ENCODE data around the gene AHDC1.

Gene AHDC1

DNA sequence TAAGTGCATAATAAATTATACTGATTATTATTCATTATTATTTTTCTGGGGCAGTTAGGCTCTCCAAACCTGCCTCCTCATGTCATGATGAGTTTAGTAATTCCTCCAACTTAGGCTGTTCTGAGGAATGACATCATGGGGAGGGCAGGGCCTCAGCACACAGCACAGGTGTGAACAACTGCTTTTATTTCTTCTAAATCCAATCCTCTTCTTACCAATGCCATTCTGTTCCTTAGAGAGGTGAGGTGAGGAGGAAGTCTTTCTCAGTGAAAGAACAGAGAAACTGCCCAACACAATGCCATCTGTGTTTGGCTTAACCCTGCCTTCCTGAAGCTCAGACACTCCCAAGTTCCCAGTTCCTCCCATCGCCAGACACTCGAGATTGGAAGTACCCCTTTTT, 68.6 kb downstream of the AHDC1 start:
- DNase-seq (ENCODE audit: low spot score) = no peak

DNA sequence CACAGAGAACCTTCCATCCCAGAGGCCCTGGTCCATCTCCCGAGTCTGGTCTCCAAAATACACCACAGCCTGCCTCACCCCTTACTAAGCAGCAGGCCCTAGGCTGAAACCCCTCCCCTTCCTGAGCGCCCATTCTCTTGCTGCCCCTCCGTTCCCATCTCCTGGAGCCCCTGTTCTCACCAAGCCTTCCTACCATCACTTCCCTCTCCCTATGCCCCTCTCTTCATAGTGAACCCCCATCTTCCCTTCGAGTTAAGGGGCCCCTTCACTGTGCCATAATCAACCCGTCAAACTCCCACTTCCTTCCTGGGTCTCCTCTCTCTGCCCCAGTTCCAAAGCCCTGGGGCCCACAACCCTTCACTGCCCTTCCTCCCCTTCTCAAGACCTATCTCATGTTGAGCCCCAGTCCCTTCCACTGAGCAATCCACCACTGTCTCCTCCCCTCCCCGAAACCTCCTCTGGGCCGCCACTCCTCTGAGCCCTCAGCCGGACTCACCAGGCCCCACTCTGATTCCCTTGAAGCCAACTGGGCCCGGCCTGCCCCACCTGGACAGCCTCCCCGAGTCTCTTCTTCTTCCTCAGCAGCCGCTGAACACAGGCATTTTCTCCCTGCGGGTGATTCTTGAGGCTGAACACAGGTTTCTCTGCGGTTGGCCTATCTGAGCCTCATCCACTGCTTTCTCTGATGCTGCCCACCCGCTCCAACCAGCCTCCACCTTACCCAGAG, 71.8 kb downstream of the AHDC1 start:
- no peak for DNase-seq (ENCODE audit: low spot score)

DNA sequence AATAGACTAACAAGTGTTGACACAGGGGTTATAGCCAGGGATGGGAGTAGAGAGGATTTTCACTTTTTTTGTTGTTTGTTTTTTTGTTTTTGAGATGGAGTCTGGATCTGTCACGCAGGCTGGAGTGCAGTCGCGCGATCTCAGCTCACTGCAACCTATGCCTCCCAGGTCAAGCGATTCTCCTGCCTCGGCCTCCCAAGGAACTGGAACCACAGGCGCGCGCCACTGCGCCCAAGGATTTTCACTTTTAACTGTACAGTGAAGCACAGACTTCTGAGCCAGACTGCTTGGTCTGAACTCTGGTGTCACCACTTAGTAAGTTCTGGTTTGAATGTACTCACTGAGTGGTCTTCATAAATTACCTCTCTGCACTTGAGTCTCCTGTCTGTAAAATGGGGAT, 73.8 kb downstream of the AHDC1 start:
- DNase-seq (ENCODE audit: low spot score) = no peak

DNA sequence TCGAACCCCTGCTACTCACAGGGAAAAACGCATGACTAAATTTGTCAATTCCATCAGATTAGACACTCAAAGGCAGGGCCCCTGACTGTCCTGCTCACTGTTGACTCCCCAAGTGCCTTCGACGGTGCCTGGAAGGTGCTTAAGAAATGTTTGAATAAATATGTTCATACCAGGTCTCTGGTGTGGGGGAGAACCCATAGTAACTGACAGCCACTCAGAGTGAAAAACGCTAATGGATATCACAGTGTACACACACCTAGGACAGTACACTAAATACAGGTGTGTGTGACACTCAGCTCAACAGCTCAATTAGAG, 74.3 kb downstream of the AHDC1 start:
- no peak for DNase-seq (ENCODE audit: low spot score)

DNA sequence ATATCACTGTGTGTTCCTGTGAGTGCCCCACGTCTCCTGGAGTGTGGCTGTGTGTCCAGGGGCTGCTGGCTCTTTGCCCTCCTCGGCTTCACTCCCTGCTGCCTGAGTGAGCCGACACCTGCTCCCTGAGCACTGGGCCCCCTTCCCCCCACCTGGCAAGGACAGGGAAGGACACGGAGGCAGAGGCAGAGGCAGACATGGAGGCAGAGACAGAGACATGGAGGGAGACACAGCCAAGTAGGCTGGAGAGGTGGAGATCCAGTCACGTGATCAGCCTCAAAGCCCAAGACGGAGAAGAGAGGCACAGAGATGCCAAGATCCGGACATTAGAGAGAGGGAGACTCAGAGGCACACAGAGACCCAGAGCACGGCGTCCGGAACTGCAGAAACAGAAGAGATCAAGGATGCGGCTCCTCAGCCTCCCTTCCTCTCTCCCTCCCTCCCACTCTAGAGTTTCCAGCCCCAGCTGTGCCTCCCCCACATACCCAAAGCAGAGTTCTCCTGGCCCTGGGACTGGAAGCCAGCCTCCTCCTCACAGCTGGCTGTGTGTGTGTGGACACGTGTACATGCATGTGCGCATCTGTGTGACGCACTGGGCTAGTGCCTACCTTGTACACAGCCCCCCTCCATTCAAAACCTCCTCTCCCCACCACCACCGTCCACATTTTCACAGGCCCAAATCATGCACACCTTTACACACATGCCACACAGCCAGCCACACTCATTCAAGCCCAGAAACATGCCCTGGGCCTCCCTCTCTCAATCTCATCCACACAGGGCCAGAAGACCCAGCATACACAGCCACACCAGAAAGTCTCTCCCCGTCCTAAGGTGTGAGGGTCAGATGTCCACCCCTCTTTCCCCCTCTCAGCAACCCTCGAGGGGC, 74.9 kb downstream of the AHDC1 start:
- DNase-seq (ENCODE audit: low spot score) = no peak

DNA sequence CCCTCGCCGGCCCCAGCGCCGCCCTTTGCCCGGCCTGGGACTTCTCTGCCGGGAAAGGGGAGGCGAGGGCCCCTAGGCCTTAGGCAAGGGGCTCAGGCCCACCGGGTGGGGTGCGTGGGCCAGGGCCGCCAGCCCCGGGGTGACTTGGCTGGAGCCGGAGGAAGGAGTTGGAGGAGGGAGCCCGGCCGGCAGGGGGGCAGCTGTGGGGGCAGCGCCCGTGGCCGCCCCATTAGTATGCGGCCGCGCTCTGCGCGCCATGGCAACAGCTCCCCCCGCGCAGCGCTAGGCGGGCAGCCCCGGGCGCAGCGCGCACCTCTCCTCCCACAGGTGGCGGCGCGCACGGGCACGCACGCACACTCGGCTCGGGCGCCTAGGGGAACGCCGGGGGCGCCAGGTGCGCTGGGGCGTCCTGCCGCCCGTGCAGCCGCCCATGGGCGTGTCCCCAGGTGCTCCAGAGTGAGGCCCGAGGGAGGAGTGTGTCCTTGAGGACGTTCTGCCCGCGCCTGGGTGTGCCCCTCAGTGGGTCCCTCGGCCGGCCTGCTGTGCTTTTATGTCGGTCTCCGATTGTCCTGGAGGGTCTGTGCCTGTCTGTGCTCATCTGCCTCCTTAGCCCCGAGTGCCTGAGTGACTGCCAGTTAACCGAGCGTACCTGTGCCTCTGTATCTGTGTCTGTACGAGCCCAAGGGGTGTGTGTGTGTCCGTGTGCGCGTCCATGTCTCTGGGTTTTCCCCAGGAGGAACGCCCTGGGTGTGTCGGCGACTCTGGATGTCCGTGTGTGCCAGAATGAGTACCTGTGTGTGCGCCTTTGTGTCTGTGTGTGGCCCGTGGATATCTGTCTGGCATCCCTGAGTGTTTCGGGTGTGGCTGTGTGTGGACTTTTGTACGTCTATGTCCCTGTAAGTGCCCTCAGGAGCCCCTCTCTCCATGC, 75.8 kb downstream of the AHDC1 start:
- DNase-seq (ENCODE audit: low spot score) = no peak

DNA sequence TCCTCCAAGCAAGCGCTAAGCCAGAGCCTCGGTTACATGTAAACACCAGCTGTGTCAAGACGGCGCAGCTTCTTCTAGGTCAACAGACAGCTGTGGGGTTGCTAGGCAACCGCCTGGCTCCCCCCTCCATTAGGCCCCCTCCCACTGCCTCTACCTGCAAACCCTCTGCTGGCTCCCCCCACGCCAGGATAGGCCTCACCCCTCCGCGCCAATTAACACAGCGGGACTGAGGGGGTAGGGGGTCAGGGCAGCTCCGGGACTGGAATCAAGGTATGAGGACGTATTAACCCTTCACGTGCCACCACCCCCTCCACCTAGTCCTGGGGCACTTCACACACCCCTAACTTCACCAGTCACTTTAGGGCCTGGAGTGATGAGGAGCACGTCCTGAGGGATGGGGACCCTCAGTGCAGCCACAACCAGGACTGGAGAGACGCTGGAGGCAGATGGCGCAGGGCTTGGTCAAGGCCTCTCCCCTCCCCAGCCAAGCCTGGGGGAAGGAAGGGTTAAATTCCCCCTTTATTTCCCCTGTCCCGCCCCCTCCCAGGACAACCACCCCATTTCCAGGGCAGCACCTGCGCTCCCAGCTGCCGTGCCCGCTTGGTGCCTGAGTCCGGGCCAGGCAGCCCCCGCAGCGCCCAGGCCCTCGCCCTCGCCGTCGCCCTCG, 76.6 kb downstream of the AHDC1 start:
- DNase-seq (ENCODE audit: low spot score) = no peak

DNA sequence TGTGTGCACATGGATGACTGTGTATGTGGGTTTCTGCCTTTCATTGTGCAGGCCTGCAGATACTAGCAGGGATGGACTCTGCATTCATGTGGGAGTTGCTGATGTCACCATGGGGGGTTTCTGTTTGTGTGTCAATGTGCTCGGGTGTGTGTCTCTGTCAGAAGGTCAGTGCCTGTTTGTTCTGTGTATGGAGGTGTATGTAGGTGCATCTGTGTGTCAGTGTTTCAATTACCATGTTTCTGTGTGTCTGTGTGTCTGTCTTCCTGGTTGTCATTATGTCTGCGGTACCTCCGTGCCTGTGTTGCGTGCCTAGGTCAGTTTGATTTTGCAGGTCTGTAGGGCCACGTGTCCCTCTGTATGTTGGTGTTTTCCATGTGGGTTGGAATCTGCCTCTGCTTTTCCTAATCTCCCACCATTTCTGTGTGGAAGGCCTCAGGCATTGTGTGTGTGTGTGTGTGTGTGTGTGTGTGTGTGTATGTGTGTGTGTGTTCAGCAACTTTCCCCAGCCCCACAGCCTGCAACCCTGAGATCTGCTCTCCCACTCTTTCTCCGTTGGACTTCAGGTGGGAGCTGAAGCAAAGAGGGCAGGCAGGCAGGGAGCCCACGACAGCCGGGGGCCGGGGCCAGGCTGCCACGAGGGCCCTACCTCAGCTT, 77.2 kb downstream of the AHDC1 start:
- DNase-seq (ENCODE audit: low spot score) = no peak

DNA sequence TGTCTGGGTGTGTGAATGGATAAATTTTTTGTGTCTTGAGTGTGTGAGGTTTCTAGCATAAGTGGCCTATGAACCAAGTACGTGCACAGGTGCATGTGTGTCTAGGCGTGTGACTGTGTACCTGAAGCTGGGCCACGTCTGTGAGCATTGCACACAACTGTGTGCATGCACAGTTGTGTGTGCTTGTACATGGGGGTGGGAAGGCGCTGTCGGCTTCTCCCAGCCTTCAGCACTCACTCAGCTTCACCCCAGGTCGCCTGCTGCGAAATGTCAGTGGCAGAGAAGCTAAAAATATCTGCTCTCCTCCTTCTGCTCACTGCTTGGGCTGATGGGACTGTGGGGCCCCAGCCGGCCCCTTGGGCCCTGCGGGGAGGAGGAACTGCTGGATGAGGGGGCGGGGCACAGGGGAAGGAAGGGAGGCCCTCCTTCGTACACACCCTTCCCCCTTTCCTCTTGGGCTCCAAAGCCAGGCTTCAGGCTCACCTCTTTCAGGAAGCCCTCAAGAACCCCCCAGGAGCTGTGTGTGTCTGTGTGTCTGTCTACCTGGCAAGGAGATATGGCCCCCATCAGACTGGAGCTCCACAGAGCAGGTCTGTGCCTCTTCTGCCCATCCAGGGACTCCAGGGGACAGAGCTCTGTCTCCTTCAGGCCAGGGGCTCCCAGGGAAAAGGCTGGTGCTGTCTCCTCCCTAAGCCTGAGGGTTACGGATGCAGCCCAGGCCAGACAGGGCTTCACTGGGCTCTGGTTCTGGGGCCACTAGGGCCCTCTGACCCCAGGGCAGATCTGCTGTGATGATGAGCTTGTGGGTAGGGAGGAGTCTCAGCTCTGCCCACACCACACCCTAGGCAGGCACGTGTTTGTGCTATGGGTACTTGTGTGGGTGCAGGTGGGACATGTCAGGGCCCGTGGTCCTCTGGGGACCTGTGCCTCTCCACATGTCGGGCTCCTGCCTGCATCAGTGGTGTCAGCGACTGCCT, 78.4 kb downstream of the AHDC1 start:
- DNase-seq (ENCODE audit: low spot score) = no peak

DNA sequence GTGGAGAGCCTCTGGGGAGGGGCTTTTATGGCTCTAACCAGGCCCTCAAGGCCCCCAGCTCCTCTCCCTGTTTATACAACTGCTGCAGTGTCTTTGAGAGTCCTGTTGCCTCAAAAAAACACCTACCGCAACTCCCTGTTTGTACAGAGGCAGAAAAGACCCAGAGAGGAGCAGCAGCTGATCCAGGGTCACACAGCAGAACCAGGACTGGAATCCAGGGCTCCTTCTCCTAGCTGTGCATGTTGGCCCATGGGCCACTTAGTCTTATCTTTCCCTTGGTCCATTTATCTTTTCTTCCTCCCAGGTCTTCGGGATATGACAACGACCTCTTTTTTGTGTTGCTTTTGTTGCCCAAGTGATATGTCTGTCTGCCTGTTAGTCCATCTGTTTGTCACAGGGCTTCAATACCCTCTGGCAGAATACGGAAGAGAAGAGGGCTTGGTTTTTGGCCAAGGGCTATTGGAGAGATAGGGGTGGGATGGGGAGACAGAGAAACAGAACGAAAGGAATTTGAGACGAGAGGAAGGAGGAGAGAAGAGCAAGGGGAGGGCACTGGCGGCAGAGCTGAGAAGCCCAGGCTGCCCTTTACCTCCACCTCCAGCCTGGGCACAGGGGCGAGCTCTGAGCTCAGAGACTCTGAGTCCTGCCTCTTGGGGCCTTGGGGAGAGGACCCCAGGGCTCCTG, 80.5 kb downstream of the AHDC1 start:
- no peak for DNase-seq (ENCODE audit: low spot score)

DNA sequence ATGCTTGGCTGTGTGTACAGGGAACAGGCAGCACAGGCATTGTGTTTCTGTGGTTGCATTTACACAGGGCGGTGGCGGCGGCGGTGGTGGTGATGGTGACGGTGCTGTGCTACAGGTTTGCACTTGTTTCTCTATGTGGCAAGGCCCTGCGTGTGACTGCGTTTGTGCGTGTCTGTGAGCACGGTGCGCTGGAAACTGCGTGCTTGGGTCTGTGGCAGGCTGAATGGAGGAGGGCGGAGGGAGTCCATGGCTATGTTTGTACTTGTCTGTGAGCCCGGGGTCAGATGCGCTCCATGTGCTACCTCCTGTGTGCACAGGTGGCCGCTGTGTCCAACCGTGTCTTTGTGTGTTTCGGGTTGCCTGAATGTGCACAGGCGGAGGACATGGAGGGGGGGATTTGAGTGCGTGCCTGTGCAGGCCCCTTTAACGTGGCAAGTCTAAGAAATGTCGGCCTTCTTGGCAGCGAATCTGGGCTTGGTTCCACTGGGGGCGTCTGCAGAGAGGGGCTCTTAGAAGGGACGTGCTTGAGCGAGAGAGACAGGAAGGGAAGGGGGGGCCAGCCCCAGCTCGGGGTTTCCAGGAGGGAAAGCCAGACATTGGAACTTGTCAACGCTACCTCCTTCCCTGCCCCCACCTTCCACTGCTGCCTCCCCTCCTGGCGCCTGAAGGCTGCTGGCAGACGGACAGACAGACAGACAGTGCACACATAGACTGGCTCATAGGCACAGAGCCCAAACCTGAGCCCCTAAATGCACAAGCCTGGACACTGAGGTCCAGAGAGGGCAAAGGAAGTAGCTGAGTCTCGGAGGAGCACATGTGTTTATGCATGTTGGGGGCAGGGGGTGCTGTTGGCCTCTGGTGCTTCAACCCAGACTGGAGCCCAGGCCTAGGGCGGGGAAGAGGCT, 81.3 kb downstream of the AHDC1 start:
- DNase-seq (ENCODE audit: low spot score) = no peak

DNA sequence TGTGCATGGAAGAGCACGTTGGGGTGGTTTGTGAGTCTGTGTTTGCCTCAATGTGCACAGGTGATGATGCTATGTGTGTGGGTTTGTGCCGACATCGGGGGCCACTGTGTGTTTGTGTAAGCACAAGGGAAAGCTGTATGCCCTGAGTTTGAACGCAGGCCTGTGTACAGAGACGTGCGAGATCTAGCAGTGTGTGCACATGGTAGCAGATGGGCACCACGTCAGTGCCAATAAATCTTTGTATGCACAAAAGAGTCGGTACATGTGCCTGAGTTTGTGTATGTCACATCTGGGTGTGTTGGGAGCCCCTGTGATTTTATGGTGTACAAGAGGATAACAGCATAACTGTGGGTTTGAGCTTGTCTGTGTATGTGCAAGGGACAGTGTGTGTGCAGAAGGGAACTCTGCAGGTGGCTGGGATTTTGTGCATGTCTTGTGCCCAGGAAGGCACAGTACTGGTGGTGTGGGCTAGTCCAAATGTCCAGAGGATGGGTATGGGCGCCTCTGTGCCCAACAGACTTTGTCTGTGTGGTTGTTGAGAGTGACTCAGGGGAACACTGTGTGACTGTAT, 82.0 kb downstream of the AHDC1 start:
- DNase-seq (ENCODE audit: low spot score) = no peak

DNA sequence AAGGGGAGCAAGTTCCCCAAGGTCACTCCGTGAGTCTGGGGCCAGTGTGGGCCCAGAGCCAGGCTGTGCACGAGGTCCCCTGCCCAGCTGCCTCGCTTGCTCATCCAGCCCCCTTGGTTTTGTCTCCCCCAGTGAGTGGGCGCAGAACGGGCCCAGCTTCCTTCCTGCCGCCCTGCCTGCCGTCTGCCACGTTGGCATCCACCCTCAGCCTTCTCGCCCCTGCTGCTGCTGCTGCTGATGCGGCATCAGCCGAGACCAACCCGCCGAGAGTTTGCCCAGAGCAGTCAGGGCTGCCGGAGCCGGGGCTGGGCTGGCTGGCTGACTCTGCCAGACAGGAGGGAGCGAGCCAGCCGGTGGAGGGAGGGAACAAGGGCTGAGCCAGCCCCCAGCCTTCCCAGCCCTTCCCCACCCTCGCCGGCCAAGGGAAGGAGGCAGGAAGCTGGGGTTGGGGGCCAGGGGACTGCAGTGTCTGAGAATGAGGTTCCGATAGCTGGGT, 82.6 kb downstream of the AHDC1 start:
- DNase-seq (ENCODE audit: low spot score) = no peak

DNA sequence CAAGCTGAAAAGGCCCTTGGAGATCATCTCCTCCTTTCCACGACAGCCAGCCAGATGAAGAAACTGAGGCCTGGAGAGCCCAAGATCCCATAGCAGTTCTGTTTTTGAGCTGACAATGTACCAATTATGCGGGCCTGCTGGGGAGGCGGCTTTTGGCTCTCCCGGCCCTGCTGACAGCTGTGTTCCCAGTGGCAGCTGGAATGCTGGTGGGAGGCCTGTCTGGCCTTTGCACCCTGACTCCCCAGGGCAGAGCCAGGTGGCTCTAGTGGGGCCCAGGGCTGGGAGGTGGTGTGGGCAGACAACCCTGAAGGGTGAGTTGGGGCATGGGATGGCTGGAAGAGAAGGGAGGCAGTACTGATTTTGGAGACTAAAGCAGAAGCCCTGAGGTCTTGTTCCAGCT, 83.3 kb downstream of the AHDC1 start:
- no peak for DNase-seq (ENCODE audit: low spot score)

DNA sequence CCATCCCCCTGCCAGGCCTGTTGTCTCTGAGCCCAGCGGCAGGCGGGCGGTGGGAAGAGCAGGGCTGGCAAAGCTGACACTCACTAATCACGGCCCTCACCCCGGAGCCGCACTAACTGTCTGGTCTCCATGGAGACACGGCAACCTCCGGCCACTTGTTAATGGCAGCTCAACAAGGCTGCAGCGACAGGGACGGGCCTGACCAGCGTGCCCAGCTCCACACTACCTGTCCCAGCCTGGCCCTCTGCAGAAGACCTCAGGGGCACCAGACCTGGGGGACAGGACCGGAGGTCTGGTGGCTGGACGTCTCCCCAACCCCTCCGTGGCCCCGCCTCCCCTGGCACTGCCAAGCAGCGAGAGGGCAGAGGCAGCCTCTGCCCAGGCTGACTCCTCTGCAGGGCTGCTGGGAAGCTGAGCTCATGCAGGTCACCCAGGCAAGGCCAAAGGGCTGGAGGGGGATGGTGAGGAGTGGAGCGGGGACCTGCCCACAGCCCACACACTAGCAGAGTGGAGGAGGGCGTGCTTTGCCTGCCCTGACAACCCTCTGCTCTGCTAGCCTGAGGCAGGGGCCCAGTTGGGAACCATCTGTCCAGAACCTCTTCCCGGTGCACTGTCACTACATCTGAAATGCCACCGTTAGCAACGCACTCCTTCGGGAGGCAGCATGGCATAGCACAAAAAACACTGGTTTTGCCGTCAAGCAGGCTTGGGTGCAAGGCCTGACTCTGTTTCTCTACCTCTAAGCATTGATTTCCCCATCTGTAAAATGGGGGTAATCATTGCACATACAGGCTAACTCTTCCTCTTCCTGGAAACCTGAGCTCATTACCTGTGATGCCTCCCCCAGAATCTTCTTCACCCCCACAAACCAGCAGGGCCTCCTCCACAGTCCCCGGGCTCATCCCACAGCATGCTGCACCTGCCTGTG, 84.3 kb downstream of the AHDC1 start:
- DNase-seq (ENCODE audit: low spot score) = no peak

DNA sequence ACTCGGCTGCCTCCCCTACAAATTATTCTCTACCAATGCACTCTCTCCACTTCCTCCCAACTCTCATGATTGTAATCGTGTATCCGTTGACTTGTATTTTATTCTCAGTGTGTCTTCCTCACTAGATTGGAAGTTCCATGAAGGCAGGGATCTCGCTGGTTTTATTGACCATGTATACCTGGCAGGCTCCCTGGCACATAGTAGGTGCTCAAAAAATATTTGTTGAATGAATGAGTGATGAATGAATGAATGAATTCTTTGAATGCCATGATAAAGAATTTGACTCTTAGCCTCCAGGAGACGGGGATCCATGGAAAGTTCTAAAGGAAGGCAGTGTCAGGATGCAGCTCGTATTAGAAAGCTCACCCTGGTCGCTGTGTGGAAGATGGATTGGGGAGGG, 85.1 kb downstream of the AHDC1 start:
- DNase-seq (ENCODE audit: low spot score) = no peak
